Stimulated activated memory B cell treated with anti-CD40 and anti-IgM and Interleukin-4, amounts not matched to agents 10 μg/mL and 1 μg/mL and 100 μg/mL, for 72 hours (primary cell): ENCODE results near the gene CDHR2.

ENCODE experiments used
- ATAC-seq: fragments of 150-1000 bp; cut with Tn5 transposase; 2 replicates; pipeline ENCODE4 v1.10.0; 2021
- H3K27ac Mint-ChIP-seq: one replicate; pipeline ENCODE4 v1.8.0; 2022; ENCODE audit warnings: mild to moderate bottlenecking, mixed read lengths
- H3K27me3 Mint-ChIP-seq: one replicate; pipeline ENCODE4 v1.8.0; 2022; ENCODE audit warnings: mixed read lengths
- H3K36me3 Mint-ChIP-seq: one replicate; pipeline ENCODE4 v1.8.0; 2022; ENCODE audit warnings: mixed read lengths
- H3K4me1 Mint-ChIP-seq: one replicate; pipeline ENCODE4 v1.8.0; 2022; ENCODE audit warnings: mixed read lengths
- H3K4me3 Mint-ChIP-seq: one replicate; pipeline ENCODE4 v1.8.0; 2022; ENCODE audit warnings: mild to moderate bottlenecking, moderate library complexity, mixed read lengths
- H3K9me3 Mint-ChIP-seq: one replicate; pipeline ENCODE4 v1.8.0; 2022; ENCODE audit warnings: mixed read lengths

CDHR2 gene

GRCh38 chr5:176525677-176526076, 23.5 kb upstream of the CDHR2 start:
- Mint-ChIP-seq H3K4me1 (peaks cover 42% of the 10 kb centered on the region), H3K36me3 (peaks cover 22% of the 10 kb centered on the region), H3K9me3 (no peaks in the 10 kb centered on the region), H3K27me3 (no peaks in the 10 kb centered on the region), H3K27ac (no peak overlapping the region), H3K4me3 (no peak overlapping the region)
- ATAC-seq: no peak

DNA sequence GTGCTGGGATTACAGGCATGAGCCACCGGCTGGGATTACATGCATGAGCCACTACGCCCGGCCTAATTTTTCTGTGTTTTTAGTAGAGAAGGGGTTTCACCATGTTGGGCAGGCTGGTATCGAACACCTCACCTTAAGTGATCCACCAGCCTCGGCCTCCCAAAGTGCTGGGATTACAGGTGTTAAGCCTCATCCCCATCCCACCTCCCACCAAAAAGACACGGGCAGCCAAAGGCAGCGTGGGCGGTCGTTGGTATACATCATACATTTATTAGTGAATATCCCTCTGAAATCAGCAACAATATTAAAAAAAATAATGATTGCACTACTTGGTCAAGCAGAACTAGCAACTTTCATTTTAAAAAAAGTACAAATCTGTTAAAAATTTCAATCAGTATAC, 22.7 kb upstream of the CDHR2 start:
- Mint-ChIP-seq H3K4me1 (peaks cover 45% of the 10 kb centered on the region), H3K9me3 (no peaks in the 10 kb centered on the region), H3K36me3 (peaks cover 27% of the 10 kb centered on the region), H3K4me3 (no peak overlapping the region), H3K27ac (no peak overlapping the region), H3K27me3 (no peaks in the 10 kb centered on the region)
- ATAC-seq: no peak

GRCh38 chr5:176527246-176528222, 21.6 kb upstream of the CDHR2 start:
- Mint-ChIP-seq H3K4me3 (no peak overlapping the region), H3K36me3 (peaks cover 28% of the 10 kb centered on the region), H3K27me3 (no peaks in the 10 kb centered on the region), H3K27ac (peak overlapping the region; percentile 88), H3K9me3 (no peaks in the 10 kb centered on the region), H3K4me1 (peaks cover 46% of the 10 kb centered on the region)
- no peak for ATAC-seq

- Mint-ChIP-seq H3K4me3 (peak overlapping the region; percentile 18), H3K27ac (peak overlapping the region; percentile 88), H3K4me1 (peaks cover 44% of the 10 kb centered on the region), H3K9me3 (no peaks in the 10 kb centered on the region), H3K36me3 (peaks cover 28% of the 10 kb centered on the region), H3K27me3 (no peaks in the 10 kb centered on the region)
- ATAC-seq: no peak
Measured at GRCh38 chr5:176528301-176528700, 20.8 kb upstream of the CDHR2 start.

DNA sequence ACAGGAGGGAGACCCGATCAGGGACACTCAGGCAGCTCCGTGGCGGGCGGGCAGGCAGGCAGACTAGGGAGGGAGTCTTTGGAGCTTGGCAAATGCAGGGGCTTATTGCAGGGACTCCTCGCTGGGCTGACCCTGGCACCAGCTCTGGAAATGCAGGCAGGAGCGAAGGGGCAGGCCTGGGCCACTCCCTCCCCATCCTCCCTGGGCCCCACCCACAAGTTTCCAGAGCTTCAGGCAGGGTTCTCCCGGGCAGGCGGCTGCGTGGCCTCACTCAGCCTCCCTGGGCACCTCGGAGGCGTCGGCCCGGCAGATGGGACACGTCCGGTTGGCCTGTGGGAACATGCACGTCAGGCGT, 20.4 kb upstream of the CDHR2 start:
- H3K4me1 Mint-ChIP-seq: peaks cover 44% of the 10 kb centered on the region
- H3K9me3 Mint-ChIP-seq: no peaks in the 10 kb centered on the region
- H3K4me3 Mint-ChIP-seq: peak overlapping the region; percentile 18
- peaks cover 28% of the 10 kb centered on the region for H3K36me3 Mint-ChIP-seq
- no peaks in the 10 kb centered on the region for H3K27me3 Mint-ChIP-seq
- ATAC-seq: no peak
- H3K27ac Mint-ChIP-seq: peak overlapping the region; percentile 88

GRCh38 chr5:176529116-176529740, 19.9 kb upstream of the CDHR2 start:
- H3K27ac Mint-ChIP-seq: peak overlapping the region; percentile 88
- H3K4me3 Mint-ChIP-seq: peak overlapping the region; percentile 79
- peaks cover 47% of the 10 kb centered on the region for H3K4me1 Mint-ChIP-seq
- peaks cover 28% of the 10 kb centered on the region for H3K36me3 Mint-ChIP-seq
- ATAC-seq: peak; percentile 60
- H3K27me3 Mint-ChIP-seq: no peaks in the 10 kb centered on the region
- H3K9me3 Mint-ChIP-seq: no peaks in the 10 kb centered on the region

- no peaks in the 10 kb centered on the region for H3K9me3 Mint-ChIP-seq
- peak overlapping the region; percentile 79 for H3K4me3 Mint-ChIP-seq
- H3K36me3 Mint-ChIP-seq: peaks cover 28% of the 10 kb centered on the region
- H3K27ac Mint-ChIP-seq: peak overlapping the region; percentile 88
- peaks cover 53% of the 10 kb centered on the region for H3K4me1 Mint-ChIP-seq
- H3K27me3 Mint-ChIP-seq: no peaks in the 10 kb centered on the region
- ATAC-seq: peak; percentile 50
Measured at GRCh38 chr5:176529741-176530141, 19.4 kb upstream of the CDHR2 start.

DNA sequence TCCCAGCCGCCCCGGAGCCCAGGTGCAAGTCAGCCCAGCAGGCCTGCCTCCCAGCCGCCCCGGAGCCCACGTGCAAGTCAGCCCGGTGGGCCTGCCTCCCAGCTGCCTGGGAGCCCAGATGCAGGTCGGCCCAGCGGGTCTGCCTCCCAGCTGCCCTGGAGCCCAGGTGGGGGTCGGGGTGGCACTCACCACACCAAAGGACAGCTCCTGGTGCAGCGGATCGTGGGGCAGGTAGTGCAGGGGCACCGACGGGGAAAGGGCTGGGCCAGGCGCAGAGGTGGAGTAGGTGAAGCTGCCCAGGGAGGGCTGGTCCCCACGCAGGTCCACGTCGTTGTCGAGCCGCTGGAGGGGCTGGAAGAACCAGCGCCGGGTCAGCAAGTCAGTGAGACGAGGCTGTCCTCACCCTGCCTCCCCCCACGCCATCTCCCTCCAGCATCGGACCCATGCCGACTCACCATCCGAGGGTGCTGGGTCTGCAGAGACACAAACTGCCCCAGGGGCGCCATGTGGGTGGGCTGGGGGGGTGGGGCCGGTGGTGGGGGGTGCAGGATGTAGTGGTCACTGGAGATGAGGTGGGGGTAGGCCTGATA, 18.7 kb upstream of the CDHR2 start:
- Mint-ChIP-seq H3K27ac (peak overlapping the region; percentile 88), H3K36me3 (peaks cover 25% of the 10 kb centered on the region), H3K27me3 (no peaks in the 10 kb centered on the region), H3K9me3 (no peaks in the 10 kb centered on the region), H3K4me1 (peaks cover 60% of the 10 kb centered on the region), H3K4me3 (no peak overlapping the region)
- no peak for ATAC-seq

GRCh38 chr5:176530983-176531901, 17.9 kb upstream of the CDHR2 start:
- Mint-ChIP-seq H3K36me3 (peaks cover 24% of the 10 kb centered on the region), H3K4me1 (peaks cover 65% of the 10 kb centered on the region), H3K9me3 (no peaks in the 10 kb centered on the region), H3K27me3 (no peaks in the 10 kb centered on the region), H3K27ac (peak overlapping the region; percentile 88), H3K4me3 (peak overlapping the region; percentile 4)
- no peak for ATAC-seq

DNA sequence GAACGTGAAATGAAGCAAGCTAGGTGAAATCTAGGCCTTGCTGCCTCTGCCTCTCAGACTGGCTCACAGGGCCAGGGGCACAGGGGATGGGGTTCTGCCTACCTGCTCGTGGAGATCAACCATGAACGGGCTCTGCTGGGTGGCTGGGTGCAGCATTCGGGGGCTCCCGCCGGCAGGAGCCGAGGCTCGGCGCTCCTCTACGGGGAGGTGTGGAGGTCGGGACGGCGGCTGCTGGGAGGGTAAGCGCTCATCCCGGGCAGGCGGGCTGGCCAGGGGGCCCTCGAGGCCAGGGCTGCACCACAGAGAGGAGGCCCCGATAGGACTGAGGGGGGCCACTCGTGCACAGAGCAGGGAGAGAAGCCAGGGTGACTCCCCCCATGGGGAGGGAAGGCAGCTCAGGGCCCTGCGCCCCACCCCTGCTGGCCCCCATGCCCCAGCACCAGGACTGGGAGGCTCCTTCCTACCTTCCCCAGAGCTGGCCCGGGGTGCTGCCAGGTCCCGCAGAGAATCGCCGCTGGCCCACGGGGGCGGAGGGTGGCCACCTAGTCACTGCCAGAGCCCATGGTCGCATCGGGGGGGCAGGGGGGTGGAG, 17.1 kb upstream of the CDHR2 start:
- Mint-ChIP-seq H3K4me1 (peaks cover 65% of the 10 kb centered on the region), H3K9me3 (no peaks in the 10 kb centered on the region), H3K4me3 (no peak overlapping the region), H3K27ac (peak overlapping the region; percentile 88), H3K27me3 (no peaks in the 10 kb centered on the region), H3K36me3 (peaks cover 24% of the 10 kb centered on the region)
- ATAC-seq: no peak

DNA sequence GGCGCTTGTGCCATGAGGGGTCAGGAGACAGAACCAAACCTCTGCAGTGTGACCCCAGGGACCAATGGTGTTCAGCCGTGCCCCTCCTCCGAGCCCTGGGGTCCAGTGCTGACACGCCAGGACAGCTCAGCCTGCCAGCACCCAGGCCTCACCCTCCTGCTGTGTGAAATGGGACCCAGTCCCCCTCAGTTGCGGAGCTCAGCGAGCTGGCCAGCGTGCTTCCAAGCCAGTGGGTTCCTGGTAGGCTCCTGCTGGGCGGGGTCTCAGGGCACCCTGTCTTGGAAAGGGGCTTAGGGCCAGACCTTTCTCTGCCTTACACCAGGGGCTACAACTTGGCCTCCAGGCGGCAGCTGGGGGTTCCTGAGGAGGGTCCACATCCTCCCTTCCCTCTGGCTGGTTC, 16.3 kb upstream of the CDHR2 start:
- no peak for ATAC-seq
- H3K4me1 Mint-ChIP-seq: peaks cover 65% of the 10 kb centered on the region
- H3K27ac Mint-ChIP-seq: peak overlapping the region; percentile 93

DNA sequence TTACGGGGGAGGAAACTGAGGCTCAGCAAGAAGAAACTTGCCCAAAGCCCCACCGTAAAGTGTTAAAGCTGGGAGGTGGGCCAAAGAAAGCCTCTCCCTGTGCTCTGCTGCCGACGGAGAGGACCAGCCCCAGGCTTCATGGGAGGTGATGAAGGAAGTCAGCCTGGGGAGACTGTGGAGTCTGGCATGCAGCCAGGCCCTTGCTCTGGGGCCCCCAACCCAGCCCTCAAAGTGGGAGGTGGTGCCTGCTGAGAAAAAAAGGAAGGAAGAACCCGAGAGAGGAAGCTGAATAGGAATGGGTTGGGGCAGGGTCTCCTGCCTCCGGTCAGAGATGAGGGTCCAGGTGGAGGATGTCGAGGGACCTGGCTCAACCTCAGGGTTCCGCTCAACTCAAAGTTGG, 15.8 kb upstream of the CDHR2 start:
- ATAC-seq: no peak
- H3K9me3 Mint-ChIP-seq: no peaks in the 10 kb centered on the region
- H3K27ac Mint-ChIP-seq: peak overlapping the region; percentile 93
- H3K4me3 Mint-ChIP-seq: peak overlapping the region; percentile 91
- peaks cover 67% of the 10 kb centered on the region for H3K4me1 Mint-ChIP-seq
- H3K27me3 Mint-ChIP-seq: no peaks in the 10 kb centered on the region
- H3K36me3 Mint-ChIP-seq: peaks cover 16% of the 10 kb centered on the region

More for the DNA sequence above, 16.3 kb upstream of the CDHR2 start:
- Mint-ChIP-seq H3K27me3 (no peaks in the 10 kb centered on the region), H3K9me3 (no peaks in the 10 kb centered on the region), H3K4me3 (no peak overlapping the region), H3K36me3 (peaks cover 22% of the 10 kb centered on the region)

- Mint-ChIP-seq H3K27ac (peak overlapping the region; percentile 93), H3K4me3 (peak overlapping the region; percentile 91), H3K27me3 (no peaks in the 10 kb centered on the region), H3K4me1 (peaks cover 62% of the 10 kb centered on the region), H3K36me3 (peaks cover 13% of the 10 kb centered on the region), H3K9me3 (no peaks in the 10 kb centered on the region)
- ATAC-seq: no peak
Measured at GRCh38 chr5:176533894-176534611, 15.1 kb upstream of the CDHR2 start.

DNA sequence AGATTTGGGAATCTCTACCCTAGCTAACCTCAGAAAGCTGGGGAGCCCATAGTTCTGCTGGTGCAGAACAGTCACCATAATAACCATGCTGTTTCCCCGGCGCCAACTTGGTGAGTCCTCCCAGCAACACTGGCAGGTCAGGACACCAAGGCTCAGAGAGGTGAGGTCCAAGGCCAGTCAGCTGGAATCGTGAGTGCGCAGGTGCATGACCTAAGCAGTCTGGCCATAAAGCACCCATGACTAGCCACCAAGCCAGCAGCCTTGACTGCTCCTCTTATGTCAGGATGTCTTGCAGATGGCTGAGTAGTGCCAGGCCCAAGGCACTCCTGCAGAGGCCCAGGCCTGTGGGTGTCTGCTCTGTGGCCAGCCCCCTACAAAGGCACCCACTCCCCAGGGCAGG, 14.5 kb upstream of the CDHR2 start:
- H3K36me3 Mint-ChIP-seq: peaks cover 10% of the 10 kb centered on the region
- H3K4me1 Mint-ChIP-seq: peaks cover 56% of the 10 kb centered on the region
- H3K27ac Mint-ChIP-seq: peak overlapping the region; percentile 93
- ATAC-seq: no peak
- no peaks in the 10 kb centered on the region for H3K9me3 Mint-ChIP-seq
- no peaks in the 10 kb centered on the region for H3K27me3 Mint-ChIP-seq
- peak overlapping the region; percentile 91 for H3K4me3 Mint-ChIP-seq
